ENCODE measurements around the gene TMEM52. TPM values are rescaled to one million over a fixed set of nuclear protein-coding genes. Genes with fewer than 3 reads are reported as not detected.
"Not testable (repeated sequence)": the region's sequence is repeated elsewhere in the genome, so short reads cannot be mapped to it uniquely, and the experiment has no call there.

The TMEM52 gene
- total RNA-seq, 8 experiments from 2014 or later, result 0.71 to 7.1 (median 2.7) TPM

DNA sequence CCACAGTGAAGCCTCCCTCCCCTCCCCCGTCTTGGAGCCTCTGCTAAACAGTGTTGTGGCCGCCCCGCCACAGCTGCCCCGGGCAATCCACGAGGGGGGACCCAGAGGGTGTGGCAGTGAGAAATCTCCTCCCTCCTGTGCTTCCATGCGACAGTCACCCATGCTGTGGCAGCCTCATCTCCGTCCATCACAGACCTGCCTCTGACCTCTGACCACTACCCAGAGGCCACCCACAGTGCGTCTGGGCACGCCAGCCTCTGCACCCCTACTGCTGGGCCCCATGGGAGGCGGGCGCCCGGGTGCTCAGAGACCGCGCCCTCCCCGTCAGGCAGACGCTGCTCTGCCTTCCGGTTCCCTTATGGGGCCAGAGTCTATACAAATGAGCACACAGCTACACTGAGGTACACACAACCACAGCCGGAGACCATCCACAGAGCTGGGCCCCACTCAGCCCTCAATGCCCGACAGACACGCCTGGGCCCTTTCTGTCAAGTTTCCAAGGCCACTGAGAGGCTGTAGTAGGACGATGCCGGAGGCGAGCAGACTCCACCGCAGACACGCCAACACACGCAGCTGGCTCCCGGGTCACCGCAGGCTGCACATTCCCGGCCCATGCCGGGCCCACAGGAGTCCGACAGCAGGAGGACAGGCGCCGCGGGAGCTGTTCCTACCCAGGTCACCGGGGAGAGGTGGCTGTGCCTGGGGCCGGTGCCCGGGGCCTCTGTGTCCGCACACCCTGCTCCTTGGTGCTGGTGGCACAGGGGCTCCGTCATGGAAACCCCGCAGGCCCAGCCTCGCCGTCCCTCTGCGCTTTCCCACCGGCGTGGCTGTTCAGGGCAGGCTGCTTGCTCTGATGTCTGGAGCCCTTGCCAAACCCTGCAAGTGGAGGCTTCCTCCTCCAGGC lies 23.9 kb upstream of the TMEM52 start:
- WGBS, 10 experiments, result 40 to 90% (median 80%) methylated on average over 2 to 9 of the region's 45 CpGs; no CpG with 5 or more reads in 5 of the 10 experiments
- Histone ChIP-seq H3K4me3 (no peak overlapping the region), H3K4me1 (replicated peaks in 1 of 2) (peaks cover 8 to 22% of the 10 kb centered on the region in 2 donors), H3K27ac (no peak overlapping the region)
- ATAC-seq (replicated peaks in 6 of 8), result peak in 4 of 8 experiments; percentile 8 to 24 (median 14)
- in situ Hi-C loops (cut with MboI; ENCODE audit: low pct_unique_long_range_greater_than_20kb in 2 of 9, low sequenced_read_pairs in 9 of 9, unreplicated experiment in 9 of 9), result loop anchor here in 1 of 9 experiments (25.0 kb wide), 1 partner anchor 144 kb away; no protein-coding TSS in a partner anchor

- Histone ChIP-seq H3K27ac (no peak overlapping the region), H3K4me1 (replicated peaks in 1 of 2) (peaks cover 8 to 22% of the 10 kb centered on the region in 2 donors), H3K4me3 (no peak overlapping the region)
- 0 to 88% (median 72%) methylated on average over 1 to 24 of the region's 39 CpGs; no CpG with 5 or more reads in 4 of the 10 experiments for WGBS, 10 experiments
- ATAC-seq (replicated peaks in 6 of 8), result no peak
- in situ Hi-C loops (cut with MboI; ENCODE audit: low pct_unique_long_range_greater_than_20kb in 2 of 9, low sequenced_read_pairs in 9 of 9, unreplicated experiment in 9 of 9), result loop anchor here in 1 of 9 experiments (25.0 kb wide), 1 partner anchor 145 kb away; no protein-coding TSS in a partner anchor
Observed at GRCh38 chr1:1941868-1942752, 23.0 kb upstream of the TMEM52 start.

- H3K4me1 ChIP-seq (replicated peaks in 1 of 2), result peaks cover 8 to 22% of the 10 kb centered on the region in 2 donors
- in situ Hi-C loops (cut with MboI; ENCODE audit: low pct_unique_long_range_greater_than_20kb in 2 of 9, low sequenced_read_pairs in 9 of 9, unreplicated experiment in 9 of 9), result loop anchor here in 1 of 9 experiments (25.0 kb wide), 1 partner anchor 146 kb away; no protein-coding TSS in a partner anchor
- no peak overlapping the region for H3K27ac ChIP-seq
- no peak for ATAC-seq (replicated peaks in 6 of 8)
- 17 to 100% (median 68%) methylated on average over 1 to 13 of the region's 19 CpGs; no CpG with 5 or more reads in 3 of the 10 experiments for WGBS, 10 experiments
- no peak overlapping the region for H3K4me3 ChIP-seq
Observed at GRCh38 chr1:1941211-1941841, 22.2 kb upstream of the TMEM52 start.

GRCh38 chr1:1940123-1940425 lies 21.0 kb upstream of the TMEM52 start:
- no peak overlapping the region for H3K4me3 ChIP-seq
- H3K27ac ChIP-seq, result no peak overlapping the region
- WGBS, 10 experiments, result 66 to 96% (median 85%) methylated on average over 2 to 7 of the region's 12 CpGs; no CpG with 5 or more reads in 6 of the 10 experiments
- ATAC-seq (replicated peaks in 6 of 8), result no peak
- in situ Hi-C loops (cut with MboI; ENCODE audit: low pct_unique_long_range_greater_than_20kb in 2 of 9, low sequenced_read_pairs in 9 of 9, unreplicated experiment in 9 of 9), result loop anchor here in 1 of 9 experiments (25.0 kb wide), 1 partner anchor 147 kb away; no protein-coding TSS in a partner anchor
- H3K4me1 ChIP-seq (replicated peaks in 1 of 2), result peaks cover 8 to 22% of the 10 kb centered on the region in 2 donors

GRCh38 chr1:1939296-1940122 lies 20.4 kb upstream of the TMEM52 start:
- Histone ChIP-seq H3K27ac (no peak overlapping the region), H3K4me1 (replicated peaks in 1 of 2) (peaks cover 8 to 22% of the 10 kb centered on the region in 2 donors), H3K4me3 (no peak overlapping the region)
- in situ Hi-C loops (cut with MboI; ENCODE audit: low pct_unique_long_range_greater_than_20kb in 2 of 9, low sequenced_read_pairs in 9 of 9, unreplicated experiment in 9 of 9), result loop anchor here in 1 of 9 experiments (25.0 kb wide), 1 partner anchor 148 kb away; no protein-coding TSS in a partner anchor
- no peak for ATAC-seq (replicated peaks in 6 of 8)
- 30 to 90% (median 82%) methylated on average over 1 to 13 of the region's 28 CpGs; no CpG with 5 or more reads in 3 of the 10 experiments for WGBS, 10 experiments

DNA sequence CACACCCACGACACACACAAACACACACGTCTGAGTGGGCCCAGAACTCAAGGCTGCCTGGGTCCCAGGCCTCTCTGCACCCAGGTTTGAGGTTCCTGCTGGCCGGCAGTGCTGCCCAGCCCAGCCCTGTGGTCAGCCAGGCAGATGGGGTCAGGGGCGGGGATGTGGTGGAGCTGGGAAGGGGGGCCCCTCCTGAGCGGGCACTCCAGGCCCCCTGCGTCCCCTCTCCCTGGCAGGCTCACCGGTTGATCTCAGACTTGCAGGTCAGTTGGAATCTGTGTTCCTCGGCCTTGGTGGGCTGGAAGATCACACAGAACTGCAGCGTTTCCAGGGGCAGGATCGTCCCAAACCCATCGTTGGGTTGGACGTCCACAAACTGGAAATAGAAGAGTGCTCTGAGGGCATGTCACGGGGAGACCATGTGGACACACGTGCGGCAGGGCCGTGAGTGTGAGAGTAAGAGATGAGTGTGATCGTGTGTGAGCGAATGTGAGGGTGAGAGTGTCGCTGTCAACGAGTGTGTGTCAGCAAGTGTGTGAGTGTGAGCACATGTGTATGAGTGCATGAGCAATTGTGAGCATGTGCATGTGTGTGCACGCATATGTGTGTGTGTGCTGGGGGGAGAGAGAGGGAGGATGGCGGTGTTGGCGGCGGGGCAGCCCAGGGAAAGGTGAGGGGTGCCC lies 19.7 kb upstream of the TMEM52 start:
- in situ Hi-C loops (cut with MboI; ENCODE audit: low pct_unique_long_range_greater_than_20kb in 2 of 9, low sequenced_read_pairs in 9 of 9, unreplicated experiment in 9 of 9), result loop anchor here in 1 of 9 experiments (25.0 kb wide), 1 partner anchor 149 kb away; no protein-coding TSS in a partner anchor
- ATAC-seq (replicated peaks in 6 of 8), result peak in 1 of 8 experiments; percentile 4
- Histone ChIP-seq H3K4me1 (replicated peaks in 1 of 2) (peaks cover 7 to 15% of the 10 kb centered on the region in 2 donors), H3K4me3 (no peak overlapping the region), H3K27ac (no peak overlapping the region)
- 40 to 96% (median 67%) methylated on average over 1 to 11 of the region's 24 CpGs; no CpG with 5 or more reads in 3 of the 10 experiments for WGBS, 10 experiments

DNA sequence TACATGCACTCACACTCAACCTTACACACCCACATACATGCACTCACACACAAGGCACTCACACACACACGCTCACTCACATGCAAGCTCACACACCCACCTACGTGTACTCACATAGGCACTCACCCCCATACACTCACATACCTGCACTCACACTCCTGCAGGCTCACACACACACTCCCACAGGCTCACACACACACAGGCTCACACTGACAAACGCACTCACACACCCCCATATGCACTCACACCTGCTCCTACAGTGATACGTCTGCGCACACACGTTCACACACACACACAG lies 19.1 kb upstream of the TMEM52 start:
- H3K4me1 ChIP-seq (replicated peaks in 1 of 2), result peaks cover 5 to 11% of the 10 kb centered on the region in 2 donors
- in situ Hi-C loops (cut with MboI; ENCODE audit: low pct_unique_long_range_greater_than_20kb in 2 of 9, low sequenced_read_pairs in 9 of 9, unreplicated experiment in 9 of 9), result loop anchor here in 1 of 9 experiments (25.0 kb wide), 1 partner anchor 149 kb away; no protein-coding TSS in a partner anchor
- peak in 1 of 8 experiments; percentile 2 for ATAC-seq (replicated peaks in 6 of 8)
- no peak overlapping the region for H3K4me3 ChIP-seq
- 0 to 100% (median 76%) methylated on average over 1 to 5 of the region's 6 CpGs; no CpG with 5 or more reads in 5 of the 10 experiments for WGBS, 10 experiments
- H3K27ac ChIP-seq, result no peak overlapping the region

- Histone ChIP-seq H3K4me3 (no peak overlapping the region), H3K27ac (no peak overlapping the region), H3K4me1 (replicated peaks in 1 of 2) (peaks cover under 1 to 6% of the 10 kb centered on the region in 2 donors)
- in situ Hi-C loops (cut with MboI; ENCODE audit: low pct_unique_long_range_greater_than_20kb in 2 of 9, low sequenced_read_pairs in 9 of 9, unreplicated experiment in 9 of 9), result loop anchor here in 1 of 9 experiments (25.0 kb wide), 1 partner anchor 150 kb away; no protein-coding TSS in a partner anchor
- 60 to 100% (median 83%) methylated on average over 1 to 11 of the region's 16 CpGs; no CpG with 5 or more reads in 2 of the 10 experiments for WGBS, 10 experiments
- ATAC-seq (replicated peaks in 6 of 8), result no peak
Observed at GRCh38 chr1:1937549-1938275, 18.6 kb upstream of the TMEM52 start.

- Histone ChIP-seq H3K27ac (no peak overlapping the region), H3K4me1 (replicated peaks in 1 of 2) (no peaks in the 10 kb centered on the region), H3K4me3 (no peak overlapping the region)
- no peak for ATAC-seq (replicated peaks in 6 of 8)
- WGBS, 10 experiments, result 21 to 81% (median 75%) methylated on average over 2 to 14 of the region's 15 CpGs; no CpG with 5 or more reads in 2 of the 10 experiments
- in situ Hi-C loops (cut with MboI; ENCODE audit: low pct_unique_long_range_greater_than_20kb in 2 of 9, low sequenced_read_pairs in 9 of 9, unreplicated experiment in 9 of 9), result loop anchor here in 1 of 9 experiments (25.0 kb wide), 1 partner anchor 150 kb away; no protein-coding TSS in a partner anchor
Observed at GRCh38 chr1:1937061-1937460, 18.0 kb upstream of the TMEM52 start.

- H3K4me3 ChIP-seq; ATAC-seq (replicated peaks in 6 of 8); H3K4me1 ChIP-seq (replicated peaks in 1 of 2); H3K27ac ChIP-seq: not testable (repeated sequence)
- 20 to 92% (median 91%) methylated on average over 1 to 7 of the region's 21 CpGs; no CpG with 5 or more reads in 7 of the 10 experiments for WGBS, 10 experiments
- in situ Hi-C loops (cut with MboI; ENCODE audit: low pct_unique_long_range_greater_than_20kb in 2 of 9, low sequenced_read_pairs in 9 of 9, unreplicated experiment in 9 of 9), result loop anchor here in 1 of 9 experiments (25.0 kb wide), 1 partner anchor 152 kb away; no protein-coding TSS in a partner anchor
Observed at GRCh38 chr1:1934848-1935247, 15.8 kb upstream of the TMEM52 start.
